ENCODE results near the gene ATE1. TPM values are rescaled to one million over a fixed set of nuclear protein-coding genes. Genes with fewer than 3 reads are reported as not detected.

ATE1 gene
- total and polyA plus RNA-seq, 2 experiments from 2014 or later, result 17.4 to 24.5 TPM

- Histone ChIP-seq H3K9me2 (ENCODE audit: insufficient read depth) (no peaks in the 10 kb centered on the region), H4K20me1 (replicated peaks; ENCODE audit: insufficient read depth) (no peaks in the 10 kb centered on the region), H3K4me3 (no peak overlapping the region), H3F3A (replicated peaks; ENCODE audit: low read depth) (no peaks in the 10 kb centered on the region), H3K27me3 (ENCODE audit: insufficient read depth) (no peaks in the 10 kb centered on the region), H2AFZ (no peak overlapping the region), H3K4me2 (no peak overlapping the region), H3K4me1 (ENCODE audit: insufficient read depth) (no peaks in the 10 kb centered on the region), H3K36me3 (ENCODE audit: insufficient read depth) (no peaks in the 10 kb centered on the region), H3K79me2 (replicated peaks; ENCODE audit: insufficient read depth) (no peaks in the 10 kb centered on the region), H3K27ac (ENCODE audit: low read depth) (no peak overlapping the region)
- ATAC-seq (no peak), DNase-seq (ENCODE audit: low spot score) (no peak)
- H3K27me3 Mint-ChIP-seq (ENCODE audit: insufficient read depth, low read depth, poor library complexity), result peaks cover 1% of the 10 kb centered on the region
- no peaks in the 10 kb centered on the region for H3K9me3 Mint-ChIP-seq
- H3K4me3 Mint-ChIP-seq, result no peak overlapping the region
- TF ChIP-seq POLR2AphosphoS5 (IDR thresholded peaks at IDR 0.05; ENCODE audit: low read depth) (no peak), NANOG (IDR thresholded peaks at IDR 0.05; ENCODE audit: borderline replicate concordance) (no peak), EZH2 (IDR thresholded peaks at IDR 0.05; ENCODE audit: low read depth, unreplicated experiment) (no peak), JUNB (IDR thresholded peaks at IDR 0.05; ENCODE audit: unreplicated experiment) (no peak), STAT1 (IDR thresholded peaks at IDR 0.05; ENCODE audit: unreplicated experiment) (no peak), ZNF331 (CRISPR knock-in tag; IDR thresholded peaks at IDR 0.05; ENCODE audit: low read depth) (no peak), ETS1 (IDR thresholded peaks at IDR 0.05) (no peak), CREB1 (CRISPR knock-in tag; IDR thresholded peaks at IDR 0.05; ENCODE audit: low read depth) (no peak), ZNF462 (CRISPR knock-in tag; IDR thresholded peaks at IDR 0.05) (no peak), REST (IDR thresholded peaks at IDR 0.05; ENCODE audit: unreplicated experiment) (no peak), ZNF114 (CRISPR knock-in tag; IDR thresholded peaks at IDR 0.05) (no peak), EZH2phosphoT487 (IDR thresholded peaks at IDR 0.05; ENCODE audit: unreplicated experiment) (no peak), CTCF (conservative IDR thresholded peaks at IDR 0.05; ENCODE audit: low read depth in 2 of 2) (no peak)
- H3K36me3 Mint-ChIP-seq (ENCODE audit: low read depth), result peaks cover 7% of the 10 kb centered on the region; the same call in 2 of the 3 replicates
- H3K4me1 Mint-ChIP-seq, result peaks cover 4% of the 10 kb centered on the region; the same call in 1 of the 3 replicates
- no peak overlapping the region for H3K27ac Mint-ChIP-seq
Measured at GRCh38 chr10:121788115-121788514, 139.7 kb downstream of the ATE1 start.

Measured in GM23338 (cell line).